Esophagus squamous epithelium (tissue), 5 donors: ENCODE results near the gene GMPR2. TPM values are rescaled to one million over a fixed set of nuclear protein-coding genes. Genes with fewer than 3 reads are reported as not detected.

ENCODE experiments used
- DNase-seq: peaks from one replicate; lab custom pipeline; 2025; lab: John Stamatoyannopoulos, UW
- H3K27ac ChIP-seq, 4 donors: fragments of 200-600 bp; sonication (generic); one replicate each; pipeline ENCODE4 v1.5.1; 2016 to 2019; ENCODE audit warnings: mild to moderate bottlenecking in 1 of 4
- H3K27me3 ChIP-seq, 4 donors: fragments of 200-600 bp; sonication (generic); 1 replicate in 3 of 4; 2 replicates in 1 of 4; pipeline versions ENCODE4 v1.5.1 to v1.6.0; 2017 to 2021; ENCODE audit warnings: antibody characterized with exemption in 1 of 4
- H3K36me3 ChIP-seq, 3 donors: fragments of 200-600 bp; sonication (generic); one replicate each; pipeline ENCODE4 v1.5.1; 2016 to 2019
- H3K4me1 ChIP-seq, 3 donors: fragments of 200-600 bp; sonication (generic); one replicate each; pipeline ENCODE4 v1.5.1; 2017 to 2019
- H3K4me3 ChIP-seq, 4 donors: fragments of 200-600 bp; sonication (generic); 1 replicate in 3 of 4; 2 replicates in 1 of 4; pipeline ENCODE4 v1.5.1; 2016 to 2019; ENCODE audit warnings: mild to moderate bottlenecking in 2 of 4, moderate library complexity in 1 of 4
- H3K9me3 ChIP-seq, 3 donors: fragments of 200-600 bp; sonication (generic); one replicate each; pipeline ENCODE4 v1.5.1; 2016 to 2019
- CTCF ChIP-seq, 6 experiments: fragments of 450-650 bp in 4 of 6; fragments of 200-600 bp in 2 of 6; sonication (generic) in 2 of 6; IDR thresholded peaks; one replicate each; pipeline ENCODE4 v1.5.1; 2016 to 2019; ENCODE audit warnings: antibody characterized with exemption in 6 of 6, mild to moderate bottlenecking in 4 of 6, moderate library complexity in 4 of 6
- POLR2A ChIP-seq, 4 donors: fragments of 450-650 bp; IDR thresholded peaks; one replicate each; pipeline ENCODE4 v1.6.1; 2017; ENCODE audit warnings: antibody characterized with exemption in 4 of 4, mild to moderate bottlenecking in 4 of 4, moderate library complexity in 3 of 4
- WGBS, 2 donors: methylation state at CpG; one replicate each; pipeline ENCODE4 v1.1.5; 2018; 5-methylcytosine and 5-hydroxymethylcytosine counted together
- intact Hi-C: fragments of 100-400 bp; cut with DNase I; formaldehyde crosslinking; loops from one replicate; pipeline ENCODE4 v1.15.0; 2022
- total RNA-seq, 4 donors: library from RNA; depleted of rRNA; stranded (reverse); fragments of >200 nt; gene quantifications; one replicate each; pipeline ENCODE4 v1.1.0, GENCODE V29; 2016
- donor health status: DM: yes; HTN: yes; CAD: no.

GMPR2 gene
- total RNA-seq, result 10 to 100 TPM; 18.5 to 47.7 (median 33.1) TPM

GRCh38 chr14:24232645-24233537, at the start of gene GMPR2:
Gene GMPR2 (plus strand): TSS chr14:24232929. CDS start chr14:24233254, 325 bp downstream.
- H3K36me3 ChIP-seq, result peaks cover 0 to 40% (median 12%) of the 10 kb centered on the region in 3 donors
- H3K4me3 ChIP-seq, result peak within 1 kb of the TSS; percentile 60 to 97 (median 71)
- no peaks in the 10 kb centered on the region for H3K27me3 ChIP-seq
- WGBS, 2 donors, result 2 to 7% methylated on average over 17 to 26 of the region's 38 CpGs
- no peak for DNase-seq
- intact Hi-C loops, result no loop called here
- peaks cover 20 to 50% (median 33%) of the 10 kb centered on the region in 3 donors for H3K4me1 ChIP-seq
- H3K27ac ChIP-seq, result peak within 1 kb of the TSS; percentile 86 to 97 (median 88)
- TF ChIP-seq CTCF (IDR thresholded peaks at IDR 0.05), result no peak
- no peak for TF ChIP-seq POLR2A (IDR thresholded peaks at IDR 0.05)
- H3K9me3 ChIP-seq, result no peaks in the 10 kb centered on the region

- DNase-seq, result no peak
- Histone ChIP-seq H3K4me1 (peaks cover 0 to 23% (median 19%) of the 10 kb centered on the region in 3 donors), H3K9me3 (no peaks in the 10 kb centered on the region), H3K27me3 (no peaks in the 10 kb centered on the region), H3K27ac (no peak overlapping the region), H3K36me3 (peaks cover 48 to 94% (median 49%) of the 10 kb centered on the region in 3 donors), H3K4me3 (no peak overlapping the region)
- intact Hi-C loops, result no loop called here
- TF ChIP-seq POLR2A (IDR thresholded peaks at IDR 0.05), result no peak
- TF ChIP-seq CTCF (IDR thresholded peaks at IDR 0.05), result no peak
- 81% methylated on average over 5 of the region's 15 CpGs; no CpG with 5 or more reads in 1 of the 2 donors for WGBS, 2 donors
Measured at GRCh38 chr14:24183014-24183481, 49.7 kb upstream of the GMPR2 start.

GRCh38 chr14:24184104-24184970, 48.4 kb upstream of the GMPR2 start:
- intact Hi-C loops, result no loop called here
- peaks cover 3 to 34% (median 25%) of the 10 kb centered on the region in 3 donors for H3K4me1 ChIP-seq
- peaks cover 41 to 81% (median 43%) of the 10 kb centered on the region in 3 donors for H3K36me3 ChIP-seq

GRCh38 chr14:24185026-24185425, 47.7 kb upstream of the GMPR2 start:
- H3K4me3 ChIP-seq, result no peak overlapping the region
- H3K9me3 ChIP-seq, result no peaks in the 10 kb centered on the region
- H3K4me1 ChIP-seq, result peaks cover 3 to 31% (median 20%) of the 10 kb centered on the region in 3 donors
- no peak for TF ChIP-seq POLR2A (IDR thresholded peaks at IDR 0.05)
- no peak for TF ChIP-seq CTCF (IDR thresholded peaks at IDR 0.05)
- WGBS, 2 donors, result 93 to 96% methylated on average over 3 to 4 of the region's 7 CpGs
- DNase-seq, result no peak
- no peak overlapping the region for H3K27ac ChIP-seq
- H3K27me3 ChIP-seq, result no peaks in the 10 kb centered on the region
- intact Hi-C loops, result no loop called here
- peaks cover 37 to 80% (median 37%) of the 10 kb centered on the region in 3 donors for H3K36me3 ChIP-seq

More at GRCh38 chr14:24184104-24184970, 48.4 kb upstream of the GMPR2 start:
- no peak for DNase-seq
- Histone ChIP-seq H3K9me3 (no peaks in the 10 kb centered on the region), H3K4me3 (no peak overlapping the region), H3K27me3 (no peaks in the 10 kb centered on the region), H3K27ac (no peak overlapping the region)
- 84 to 85% methylated on average over 8 to 12 of the region's 19 CpGs for WGBS, 2 donors
- TF ChIP-seq POLR2A (IDR thresholded peaks at IDR 0.05) (no peak), CTCF (IDR thresholded peaks at IDR 0.05) (no peak)
